KBM-7 (cell line): ENCODE results near the gene DHH.

Experiments used
- DNase-seq: peaks from one replicate; pipeline ENCODE4 v3.0.0-alpha.2; 2015
- in situ Hi-C: fragments of 300-500 bp; cut with MboI; formaldehyde crosslinking; loops from 2 replicates; pipeline ENCODE4 v1.14.3; 2020; ENCODE audit warnings: low sequenced_read_pairs, low pct_unique_long_range_greater_than_20kb, mixed read lengths

DHH gene

GRCh38 chr12:49039421-49040363 lies 54.9 kb downstream of the DHH start:
- no peak for DNase-seq
- in situ Hi-C loops = no loop called here

- DNase-seq = no peak
- in situ Hi-C loops = no loop called here
Observed at GRCh38 chr12:49038291-49038955, 56.2 kb downstream of the DHH start.

GRCh38 chr12:49037947-49038237 lies 56.7 kb downstream of the DHH start:
- no peak for DNase-seq
- in situ Hi-C loops = no loop called here

- DNase-seq = no peak
- in situ Hi-C loops = no loop called here
Observed at GRCh38 chr12:49037111-49037946, 57.3 kb downstream of the DHH start.
